GM19240 (cell line): ENCODE measurements around the gene PXDC1.
"Not testable (repeated sequence)": the region's sequence is repeated elsewhere in the genome, so short reads cannot be mapped to it uniquely, and the experiment has no call there.

Experiments
- DNase-seq: peaks from one replicate; pipeline ENCODE4 v3.0.0; 2011; ENCODE audit warnings: low spot score; ENCODE audit not compliant: insufficient read length

Gene PXDC1

GRCh38 chr6:3782876-3783832 is 31.6 kb upstream of the PXDC1 start:
- DNase-seq: no peak

DNA sequence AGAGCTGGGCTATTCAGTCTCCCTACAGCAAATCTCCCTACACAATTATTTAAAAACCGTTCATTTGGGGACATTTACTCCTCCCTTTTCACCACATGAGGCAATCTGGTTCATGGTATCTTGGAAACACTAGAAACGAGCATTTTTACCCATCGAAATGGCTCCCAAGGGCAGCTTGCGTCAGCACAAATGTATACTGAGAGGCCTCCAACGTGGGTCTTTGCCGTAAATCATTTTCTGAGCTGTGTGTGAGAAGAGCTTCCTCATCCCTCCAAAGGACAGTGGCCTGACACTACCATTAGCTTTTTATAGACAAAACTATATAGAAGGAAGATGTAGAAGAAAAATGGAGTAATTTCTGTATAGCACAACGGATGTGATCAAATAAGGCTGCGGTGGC is 30.0 kb upstream of the PXDC1 start:
- no peak for DNase-seq

DNA sequence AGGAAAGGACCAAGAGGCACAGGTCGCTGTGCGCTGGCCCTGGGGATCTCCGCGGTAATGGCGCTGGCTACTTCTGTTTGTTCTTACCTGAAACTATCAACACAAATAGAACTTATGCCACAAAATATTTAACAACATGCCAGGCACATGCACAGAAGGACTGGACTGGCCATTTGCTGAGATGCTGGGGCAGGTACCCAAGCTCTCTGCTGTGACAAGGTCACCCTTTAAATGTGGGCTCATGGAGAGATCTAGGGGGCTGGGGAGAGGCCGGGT is 28.0 kb upstream of the PXDC1 start:
- DNase-seq: no peak

- no peak for DNase-seq
Measured at GRCh38 chr6:3778701-3779573, 27.4 kb upstream of the PXDC1 start.

DNA sequence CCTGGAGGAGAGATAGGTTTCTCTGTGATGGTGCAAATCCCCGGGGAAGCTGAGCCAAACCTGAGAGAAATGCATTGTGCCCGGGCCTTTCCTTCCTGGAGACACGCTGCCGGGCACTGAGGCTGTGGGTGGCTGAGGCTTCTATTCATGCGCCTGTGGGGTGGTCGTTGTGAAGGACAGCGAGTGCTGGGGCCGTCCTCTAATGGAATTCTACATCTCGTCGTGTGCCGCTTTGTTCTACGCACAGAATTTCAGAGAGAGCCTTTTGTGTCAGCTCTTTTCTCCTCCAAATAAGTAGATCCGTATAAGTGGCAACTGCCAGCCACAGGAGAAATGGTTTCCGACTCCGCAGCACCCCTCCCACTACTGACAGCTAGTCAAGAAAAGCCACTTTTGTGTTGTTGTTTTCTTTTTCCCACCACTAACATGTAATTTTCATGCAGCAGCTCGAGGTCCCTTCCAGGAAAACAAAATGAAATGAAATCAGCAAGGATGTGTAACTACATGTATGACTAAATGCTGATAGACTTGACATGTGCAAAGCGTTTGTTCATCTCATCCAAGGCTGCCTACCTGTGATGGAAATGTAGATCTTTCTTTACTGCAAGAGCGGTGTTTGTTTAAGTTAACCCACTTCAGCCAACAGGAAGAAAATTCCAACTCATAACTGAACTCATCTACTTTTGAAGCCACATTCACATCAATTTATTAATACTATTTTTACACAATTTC is 26.4 kb upstream of the PXDC1 start:
- no peak for DNase-seq

- no peak for DNase-seq
Measured at GRCh38 chr6:3776881-3777507, 25.5 kb upstream of the PXDC1 start.

GRCh38 chr6:3775847-3776246 is 24.3 kb upstream of the PXDC1 start:
- no peak for DNase-seq

DNA sequence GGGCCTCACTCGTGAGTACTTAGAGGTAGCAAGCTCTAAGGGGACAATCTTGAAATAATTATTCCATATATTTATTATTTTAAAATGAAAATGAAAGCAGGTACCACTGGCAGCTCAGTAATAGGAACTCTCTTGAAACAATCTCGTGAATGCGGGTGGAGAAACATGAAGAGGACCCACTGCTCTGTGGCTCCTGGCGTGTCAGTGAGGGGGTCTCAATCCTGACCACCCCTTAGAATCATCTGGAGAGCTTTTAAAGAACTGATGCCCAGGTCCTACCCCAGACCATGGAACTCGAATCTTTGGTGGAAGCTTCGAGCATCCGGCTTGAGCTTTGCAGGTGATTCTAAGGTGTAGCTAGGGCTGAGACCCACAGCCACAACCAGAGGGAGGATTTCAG is 23.9 kb upstream of the PXDC1 start:
- DNase-seq: no peak

- DNase-seq: no peak
Measured at GRCh38 chr6:3773678-3774298, 22.3 kb upstream of the PXDC1 start.

DNA sequence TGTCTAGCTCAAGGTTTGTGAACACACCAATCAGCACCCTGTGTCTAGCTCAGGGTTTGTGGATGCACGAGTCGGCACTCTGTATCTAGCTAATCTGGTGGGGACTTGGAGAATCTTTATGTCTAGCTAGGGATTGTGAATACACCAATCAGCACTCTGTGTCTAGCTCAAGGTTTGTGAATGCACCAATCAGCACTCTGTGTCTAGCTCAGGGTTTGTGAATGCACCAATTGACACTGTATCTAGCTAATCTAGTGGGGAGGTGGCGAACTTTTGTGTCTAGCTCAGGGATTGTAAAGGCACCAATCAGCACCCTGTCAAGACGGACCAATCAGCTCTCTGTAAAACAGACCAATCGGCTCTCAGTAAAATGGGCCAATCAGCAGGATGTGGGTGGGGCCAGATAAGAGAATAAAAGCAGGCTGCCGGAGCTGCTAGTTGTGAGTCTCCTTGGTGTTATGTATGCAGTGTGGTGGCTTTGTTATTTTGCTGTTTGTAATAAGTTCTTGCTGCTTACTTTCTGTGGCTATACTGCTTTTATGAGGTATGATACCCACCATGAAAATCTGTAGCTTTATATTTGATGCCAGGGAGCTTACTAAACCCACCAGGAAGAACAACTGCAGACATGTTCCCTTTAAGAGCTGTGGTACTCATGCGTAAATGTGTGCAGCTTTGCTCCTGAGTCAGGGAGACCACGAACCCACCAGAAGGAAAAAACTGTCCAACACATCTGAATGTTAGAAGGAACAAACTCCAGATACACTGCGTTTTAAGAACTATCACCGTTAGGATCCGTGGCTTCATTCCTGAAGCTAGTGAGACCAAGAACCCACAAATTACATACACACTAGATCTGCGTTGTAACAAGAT is 20.9 kb upstream of the PXDC1 start:
- not testable (repeated sequence) for DNase-seq

GRCh38 chr6:3771407-3772011 is 20.0 kb upstream of the PXDC1 start:
- no peak for DNase-seq

DNA sequence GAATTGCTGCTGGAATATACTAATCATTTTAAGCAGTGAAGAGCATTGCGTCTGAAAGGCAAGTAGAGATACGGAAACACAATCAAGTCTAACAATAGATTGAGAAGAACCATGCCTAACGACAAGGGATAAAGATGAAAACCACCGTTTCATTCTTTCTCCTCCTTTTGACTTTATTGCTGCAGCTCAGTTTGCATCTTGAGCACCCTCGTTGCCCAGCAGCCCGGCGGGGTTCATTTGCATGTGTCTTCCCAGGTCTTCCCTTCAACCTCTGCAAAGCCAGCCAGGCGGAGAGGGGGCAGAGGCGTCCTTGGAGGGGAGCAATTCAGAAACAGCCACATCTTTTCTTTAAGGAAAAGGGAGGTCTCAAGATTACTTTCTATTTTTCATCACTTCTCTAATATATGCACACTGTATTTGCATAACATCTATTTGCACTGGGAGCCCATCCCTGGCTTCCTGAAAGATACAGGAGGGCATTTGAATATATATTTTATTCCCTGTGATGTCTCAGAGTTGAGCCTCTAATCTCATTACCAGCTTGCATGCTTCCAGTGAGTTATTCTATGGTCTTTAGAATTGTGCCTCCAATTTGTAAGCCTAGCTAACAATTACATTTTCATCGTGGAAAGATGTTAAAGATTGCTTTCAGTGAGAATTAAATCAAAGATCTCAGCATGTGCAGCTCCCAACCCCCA is 18.7 kb upstream of the PXDC1 start:
- DNase-seq: no peak

DNA sequence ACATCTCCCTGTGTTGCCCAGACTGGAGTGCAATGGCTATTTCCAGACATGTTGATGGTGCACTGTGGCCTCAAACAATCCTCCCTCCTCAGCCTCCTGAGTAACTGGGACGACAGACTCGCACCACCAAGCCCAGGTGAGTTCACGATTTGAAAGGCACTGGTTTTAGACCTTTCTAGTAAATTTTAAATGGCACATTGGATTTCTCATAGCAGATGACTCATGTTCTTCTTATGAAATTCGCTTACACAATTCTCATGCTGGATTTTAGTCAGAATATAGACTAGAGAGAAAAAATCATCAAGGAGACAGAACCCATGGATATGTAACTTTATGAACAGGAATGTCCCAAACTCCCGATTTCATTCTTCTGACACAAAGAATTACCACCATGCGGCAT is 18.1 kb upstream of the PXDC1 start:
- DNase-seq: no peak

GRCh38 chr6:3768502-3768901 is 17.0 kb upstream of the PXDC1 start:
- DNase-seq: no peak

DNA sequence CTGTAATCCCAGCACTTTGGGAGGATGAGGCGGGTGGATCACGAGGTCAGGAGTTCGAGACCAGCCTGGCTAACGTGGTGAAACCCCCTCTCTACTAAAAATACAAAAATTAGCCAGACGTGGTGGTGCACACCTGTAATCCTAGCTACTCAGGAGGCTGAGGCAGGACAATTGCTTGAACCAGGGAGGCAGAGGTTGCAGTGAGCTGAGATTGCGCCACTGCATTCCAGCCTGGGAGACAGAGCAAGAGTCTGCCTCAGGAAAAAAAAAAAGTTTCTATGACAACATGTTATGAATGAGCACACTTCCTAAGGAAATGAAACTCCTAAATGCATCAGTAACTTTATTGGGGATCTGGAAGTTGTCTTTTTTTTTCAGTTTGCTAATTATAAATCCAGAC is 16.0 kb upstream of the PXDC1 start:
- DNase-seq: not testable (repeated sequence)

DNA sequence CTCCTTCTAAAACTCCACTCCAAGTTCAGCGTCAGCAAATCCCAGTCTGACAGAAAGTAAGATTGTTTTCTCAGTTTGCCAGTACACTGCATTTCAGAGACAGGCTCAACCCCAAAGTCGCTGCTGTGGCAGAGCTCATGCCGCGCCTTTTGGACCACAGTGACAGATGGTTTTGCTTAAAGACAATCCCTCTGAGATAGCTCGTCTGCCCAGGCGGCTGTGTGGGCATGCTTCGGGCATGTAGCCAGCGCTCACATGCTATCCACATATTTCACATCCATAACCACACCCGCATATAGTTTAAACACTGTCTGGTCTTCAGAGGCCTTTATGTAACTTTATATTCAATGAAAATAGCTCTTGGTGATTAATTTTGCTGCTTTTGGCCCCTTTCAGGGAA is 14.7 kb upstream of the PXDC1 start:
- DNase-seq: no peak

DNA sequence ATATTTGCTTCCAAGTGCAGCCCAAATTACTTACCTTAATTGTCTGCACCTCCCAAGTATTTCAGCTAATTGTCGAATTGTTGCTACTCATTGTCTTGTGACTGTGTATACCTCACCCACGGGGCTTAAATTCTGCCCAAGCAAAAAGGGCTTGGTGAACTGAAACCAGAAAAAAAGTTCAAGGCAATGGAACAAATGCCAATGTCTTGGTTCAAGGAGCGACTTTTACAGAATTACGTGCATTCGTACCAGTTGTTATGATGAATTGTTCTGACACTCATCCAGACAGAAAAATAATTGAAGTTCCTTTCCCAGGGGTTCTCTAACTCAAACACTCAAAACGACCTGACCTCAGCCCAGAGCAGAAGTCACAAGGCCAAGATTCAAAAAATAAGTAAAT is 13.9 kb upstream of the PXDC1 start:
- no peak for DNase-seq

DNA sequence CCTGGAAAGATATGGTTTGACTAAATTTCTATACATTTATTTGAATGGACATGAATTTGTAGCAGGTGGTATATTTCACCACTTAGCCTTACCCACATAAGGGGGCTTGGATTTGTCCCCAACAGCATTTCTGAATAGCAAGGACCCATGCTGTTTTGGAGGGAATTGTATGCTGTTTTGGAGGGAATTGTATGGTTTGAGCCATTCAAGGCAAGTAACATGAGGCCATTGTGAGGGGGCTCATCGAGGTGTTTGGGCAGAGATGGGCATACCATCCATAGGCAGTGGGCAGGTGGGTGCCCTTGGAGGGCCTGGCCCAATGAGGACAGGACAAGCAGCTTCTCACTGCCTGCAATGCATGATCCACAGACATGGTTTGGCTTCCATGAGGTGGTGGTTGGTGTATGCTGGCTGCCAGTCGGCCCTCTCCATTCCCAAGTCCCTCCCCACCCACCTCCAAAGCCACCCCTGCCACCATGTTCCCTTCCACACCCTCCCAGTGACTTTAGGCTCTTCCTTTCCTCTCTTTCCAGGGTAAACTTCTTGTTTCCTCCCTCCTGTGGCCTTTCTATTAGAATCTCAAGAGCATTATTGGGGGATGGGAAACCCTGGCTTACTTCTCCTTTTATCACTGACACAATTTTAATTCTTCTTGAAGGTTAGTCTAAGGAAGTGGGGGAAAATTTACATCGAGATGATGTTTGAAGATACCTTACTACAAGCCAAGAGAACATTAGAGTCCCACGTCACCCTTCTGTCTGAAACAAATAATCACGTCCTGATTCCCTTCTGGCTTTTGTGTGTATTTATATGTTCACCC is 13.2 kb upstream of the PXDC1 start:
- no peak for DNase-seq
